Transverse colon (tissue), 4 donors: ENCODE data around the gene LCNL1.

ENCODE experiments used
- POLR2AphosphoS5 ChIP-seq, 3 donors: sonication (generic); formaldehyde crosslinking; IDR thresholded peaks; one replicate each; pipeline ENCODE4 v1.6.1; 2016; ENCODE audit warnings: antibody characterized with exemption in 3 of 3
- TF ChIP-seq, protein P1 (sequence below), 5 experiments: fragments of 200-600 bp in 3 of 5; fragments of 450-650 bp in 2 of 5; sonication (generic) in 3 of 5; IDR thresholded peaks; 1 replicate in 2 of 5; 2 replicates in 3 of 5; pipeline ENCODE4 v1.5.1; 2016 to 2017; ENCODE audit warnings: antibody characterized with exemption in 5 of 5, inconsistent platforms in 3 of 5, mild to moderate bottlenecking in 2 of 5, moderate library complexity in 1 of 5

DNA sequence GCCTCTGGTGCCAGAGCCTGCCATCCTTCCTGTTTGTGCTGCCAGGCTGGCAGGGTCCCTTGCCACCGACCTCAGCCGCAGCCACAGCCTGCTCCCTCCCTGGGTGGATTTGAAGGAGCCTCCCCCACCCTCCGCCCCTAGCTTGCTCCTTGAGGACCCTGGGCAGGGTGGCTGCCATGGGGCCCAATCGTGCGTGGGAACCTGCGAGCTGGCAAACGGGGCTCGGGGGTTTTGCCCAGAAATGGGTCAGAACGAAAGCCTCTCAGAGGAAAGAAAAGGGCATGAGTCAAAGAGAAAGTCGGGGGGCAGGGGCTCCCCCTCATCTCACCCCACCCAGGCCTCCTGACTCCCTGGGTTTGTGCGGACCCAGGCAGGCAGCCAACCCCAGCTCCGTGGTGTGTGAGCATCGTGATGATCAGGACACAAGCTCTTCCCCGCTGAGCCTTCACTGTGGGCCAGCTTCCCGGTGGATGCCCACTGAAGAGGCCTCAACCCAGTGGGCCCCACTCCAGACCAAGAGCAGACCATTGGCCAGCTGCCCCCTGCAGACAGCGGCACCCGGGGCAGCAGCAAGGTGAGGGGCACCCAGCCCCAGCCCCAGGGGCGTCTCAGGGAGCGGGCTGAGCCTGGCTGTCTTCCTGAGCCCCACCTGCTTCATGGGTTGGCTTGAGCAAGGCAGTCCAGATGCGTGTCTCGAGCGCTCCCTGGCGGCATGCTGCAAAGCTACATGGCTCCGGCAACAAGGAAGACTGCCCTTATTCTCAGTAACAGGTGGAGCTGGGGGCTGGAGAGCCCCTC, 52.1 kb downstream of the LCNL1 start:
- TF ChIP-seq, protein P1, sequence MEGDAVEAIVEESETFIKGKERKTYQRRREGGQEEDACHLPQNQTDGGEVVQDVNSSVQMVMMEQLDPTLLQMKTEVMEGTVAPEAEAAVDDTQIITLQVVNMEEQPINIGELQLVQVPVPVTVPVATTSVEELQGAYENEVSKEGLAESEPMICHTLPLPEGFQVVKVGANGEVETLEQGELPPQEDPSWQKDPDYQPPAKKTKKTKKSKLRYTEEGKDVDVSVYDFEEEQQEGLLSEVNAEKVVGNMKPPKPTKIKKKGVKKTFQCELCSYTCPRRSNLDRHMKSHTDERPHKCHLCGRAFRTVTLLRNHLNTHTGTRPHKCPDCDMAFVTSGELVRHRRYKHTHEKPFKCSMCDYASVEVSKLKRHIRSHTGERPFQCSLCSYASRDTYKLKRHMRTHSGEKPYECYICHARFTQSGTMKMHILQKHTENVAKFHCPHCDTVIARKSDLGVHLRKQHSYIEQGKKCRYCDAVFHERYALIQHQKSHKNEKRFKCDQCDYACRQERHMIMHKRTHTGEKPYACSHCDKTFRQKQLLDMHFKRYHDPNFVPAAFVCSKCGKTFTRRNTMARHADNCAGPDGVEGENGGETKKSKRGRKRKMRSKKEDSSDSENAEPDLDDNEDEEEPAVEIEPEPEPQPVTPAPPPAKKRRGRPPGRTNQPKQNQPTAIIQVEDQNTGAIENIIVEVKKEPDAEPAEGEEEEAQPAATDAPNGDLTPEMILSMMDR (IDR thresholded peaks at IDR 0.05) = peak; percentile 88 to 95 (median 90)
- TF ChIP-seq POLR2AphosphoS5 (IDR thresholded peaks at IDR 0.05) = peak in 1 of 3 donors; percentile 22
